Neuronal stem cell (in vitro differentiated cells): ENCODE data around the gene ALDOA.

Source experiments
- DNase-seq: peaks from one replicate; pipeline ENCODE4 v3.0.0-alpha.2; 2013; ENCODE audit warnings: low spot score
- H2AFZ ChIP-seq: one replicate; pipeline ENCODE4 v1.6.1; 2013; ENCODE audit warnings: mild to moderate bottlenecking, low read length, inconsistent platforms
- H2AK5ac ChIP-seq: 2 replicates; pipeline ENCODE4 v1.6.1; 2013; ENCODE audit warnings: low read depth, mild to moderate bottlenecking, inconsistent platforms, low read length, moderate library complexity, mixed read lengths
- H2BK120ac ChIP-seq: 2 replicates; pipeline ENCODE4 v1.6.1; 2013; ENCODE audit warnings: low read depth, mild to moderate bottlenecking, inconsistent platforms, low read length, moderate library complexity, mixed read lengths
- H2BK12ac ChIP-seq: one replicate; pipeline ENCODE4 v1.6.1; 2013; ENCODE audit warnings: low read length, inconsistent platforms
- H2BK15ac ChIP-seq: 2 replicates; pipeline ENCODE4 v1.6.1; 2013; ENCODE audit warnings: mild to moderate bottlenecking, low read length, inconsistent platforms, mixed read lengths
- H2BK5ac ChIP-seq: one replicate; pipeline ENCODE4 v1.6.1; 2013; ENCODE audit warnings: inconsistent platforms, mild to moderate bottlenecking, low read length, moderate library complexity
- H3K14ac ChIP-seq: one replicate; pipeline ENCODE4 v1.6.1; 2013; ENCODE audit warnings: low read length, inconsistent platforms
- H3K18ac ChIP-seq: 2 replicates; pipeline ENCODE4 v1.6.1; 2013; ENCODE audit warnings: low read length, inconsistent platforms
- H3K23ac ChIP-seq: 2 replicates; pipeline ENCODE4 v1.6.1; 2013; ENCODE audit warnings: low read depth, mild to moderate bottlenecking, mixed read lengths, low read length, inconsistent platforms; ENCODE audit not compliant: poor library complexity
- H3K27ac ChIP-seq: replicated peaks from 3 replicates; pipeline ENCODE4 v1.5.1; 2013; ENCODE audit warnings: low read length, inconsistent platforms
- H3K27me3 ChIP-seq, 3 experiments: 2 replicates each; pipeline ENCODE4 v1.6.1; 2013; ENCODE audit warnings: low read length in 3 of 3, mild to moderate bottlenecking in 2 of 3, inconsistent platforms in 1 of 3, low read depth in 1 of 3, mixed read lengths in 1 of 3, moderate library complexity in 1 of 3; ENCODE audit not compliant: control insufficient read depth in 3 of 3, insufficient read depth in 3 of 3
- H3K36me3 ChIP-seq, 2 donors: replicated peaks in 1 of 2; 2 replicates each; pipeline ENCODE4 v1.6.1; 2013; ENCODE audit warnings: low read length in 2 of 2; ENCODE audit not compliant: control insufficient read depth in 2 of 2, insufficient read depth in 2 of 2
- H3K4ac ChIP-seq: 2 replicates; pipeline ENCODE4 v1.6.1; 2013; ENCODE audit warnings: inconsistent platforms, mild to moderate bottlenecking, low read length, moderate library complexity
- H3K4me1 ChIP-seq, 2 donors: 1 replicate in 1 of 2; 2 replicates in 1 of 2; pipeline ENCODE4 v1.6.1; 2013; ENCODE audit warnings: low read length in 2 of 2, low read depth in 1 of 2; ENCODE audit not compliant: control insufficient read depth in 2 of 2, insufficient read depth in 1 of 2
- H3K4me2 ChIP-seq: one replicate; pipeline ENCODE4 v1.6.1; 2013; ENCODE audit warnings: mild to moderate bottlenecking, low read length, inconsistent platforms; ENCODE audit not compliant: insufficient read depth, poor library complexity, severe bottlenecking
- H3K4me3 ChIP-seq, 2 donors: 2 replicates each; pipeline ENCODE4 v1.5.1; 2013; ENCODE audit warnings: low read length in 2 of 2, mild to moderate bottlenecking in 2 of 2, inconsistent platforms in 1 of 2, moderate library complexity in 1 of 2
- H3K79me1 ChIP-seq: one replicate; pipeline ENCODE4 v1.6.1; 2013; ENCODE audit warnings: low read depth, mild to moderate bottlenecking, inconsistent platforms, low read length, moderate library complexity
- H3K9ac ChIP-seq: one replicate; pipeline ENCODE4 v1.6.1; 2013; ENCODE audit warnings: mild to moderate bottlenecking, low read depth, low read length, inconsistent platforms; ENCODE audit not compliant: poor library complexity
- H3K9me3 ChIP-seq, 2 donors: replicated peaks in 1 of 2; 2 replicates each; pipeline versions ENCODE3 to v1.6.1; 2013; ENCODE audit warnings: low read length in 2 of 2, mild to moderate bottlenecking in 2 of 2, inconsistent platforms in 1 of 2, low read depth in 1 of 2, mixed read lengths in 1 of 2, moderate library complexity in 1 of 2; ENCODE audit not compliant: control insufficient read depth in 2 of 2, insufficient read depth in 1 of 2
- H4K8ac ChIP-seq: one replicate; pipeline ENCODE4 v1.6.1; 2013; ENCODE audit warnings: low read depth, mild to moderate bottlenecking, inconsistent platforms, low read length, moderate library complexity
- H4K91ac ChIP-seq: one replicate; pipeline ENCODE4 v1.6.1; 2013; ENCODE audit warnings: low read length, low read depth, mild to moderate bottlenecking, inconsistent platforms; ENCODE audit not compliant: poor library complexity
- WGBS, 2 donors: extraction: QIAGEN DNeasy Blood & Tissue Kit; methylation state at CpG; one replicate each; pipeline ENCODE4 v1.1.7; 2013; ENCODE audit warnings: missing lambda C conversion rate in 2 of 2, mixed read lengths in 1 of 2; ENCODE audit not compliant: insufficient read length in 2 of 2, insufficient replicate concordance in 1 of 2; ENCODE audit errors: extremely low coverage in 2 of 2; 5-methylcytosine and 5-hydroxymethylcytosine counted together

Gene ALDOA

DNA sequence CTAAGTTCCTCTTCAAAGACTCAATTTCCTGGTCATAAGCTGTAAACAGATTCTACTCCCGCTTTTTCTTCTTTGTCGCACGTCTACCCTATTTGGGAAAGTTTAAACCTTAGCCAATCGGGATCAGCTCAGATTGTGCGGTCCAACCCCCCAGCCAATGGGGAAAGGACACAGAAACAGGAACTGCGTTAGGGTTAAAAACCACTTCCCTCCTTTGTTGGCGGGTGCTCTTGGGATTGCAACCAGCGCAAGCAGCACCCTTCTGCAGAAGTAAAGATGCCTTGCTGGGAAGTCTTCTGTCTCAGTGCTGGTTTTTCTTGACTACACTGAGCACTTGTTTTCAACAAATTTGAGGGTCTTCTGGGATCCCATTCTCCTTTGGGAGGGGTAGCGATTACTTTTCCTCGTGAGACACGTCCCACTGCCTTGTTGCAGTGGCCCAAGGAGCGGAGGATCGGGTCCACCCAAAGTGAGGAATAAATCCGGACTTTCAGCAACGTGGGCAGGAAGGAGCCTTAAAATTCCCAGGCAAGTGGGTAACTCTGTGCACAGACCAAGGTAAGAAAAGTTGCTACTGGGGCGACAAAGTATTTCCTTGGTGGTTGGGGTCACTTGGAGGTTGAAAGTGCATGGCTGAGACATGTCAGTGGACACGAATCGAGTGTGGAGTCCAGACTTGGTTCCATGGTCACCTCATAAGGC, 31.5 kb downstream of the ALDOA start:
- Histone ChIP-seq H2BK12ac (no peak overlapping the region), H4K91ac (no peak overlapping the region), H2BK5ac (no peak overlapping the region), H3K9ac (no peak overlapping the region), H2BK120ac (no peak overlapping the region), H3K79me1 (no peaks in the 10 kb centered on the region), H3K18ac (no peak overlapping the region), H2AK5ac (peak overlapping the region; percentile 20), H3K4me3 (peak overlapping the region in 1 of 2 donors; percentile 12), H2BK15ac (no peak overlapping the region), H3K27ac (peak overlapping the region; percentile 90), H3K4me1 (peaks cover 19 to 21% of the 10 kb centered on the region in 2 donors), H3K27me3 (no peaks in the 10 kb centered on the region), H2AFZ (no peak overlapping the region), H3K4me2 (no peak overlapping the region), H4K8ac (no peak overlapping the region), H3K4ac (no peak overlapping the region), H3K14ac (no peak overlapping the region), H3K23ac (no peak overlapping the region), H3K9me3 (peaks cover 11 to 23% of the 10 kb centered on the region in 2 donors), H3K36me3 (no peaks in the 10 kb centered on the region)
- no peak for DNase-seq
- no CpG with 5 or more reads among the region's 18 CpGs for WGBS, 2 donors

DNA sequence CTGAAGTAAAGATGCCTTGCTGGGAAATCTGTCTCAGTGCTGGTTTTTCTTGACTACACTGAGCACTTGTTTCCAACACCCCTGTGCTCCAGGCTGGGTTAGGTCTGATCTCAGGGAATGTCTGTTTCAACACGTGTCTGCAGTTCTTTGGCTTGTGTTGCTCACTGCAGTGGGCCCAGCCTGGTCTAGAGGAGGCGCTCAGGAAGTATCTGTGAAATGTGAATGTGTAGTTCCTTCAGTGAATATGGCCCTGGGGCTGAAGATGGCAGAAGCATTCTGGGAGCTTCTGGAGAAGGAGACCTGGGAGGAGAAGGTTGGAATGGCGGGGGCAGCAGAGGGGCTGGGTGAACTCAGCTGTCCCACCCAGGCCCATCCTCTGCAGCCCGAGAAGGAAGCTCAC, 38.5 kb downstream of the ALDOA start:
- Histone ChIP-seq H3K27me3 (no peaks in the 10 kb centered on the region), H3K23ac (no peak overlapping the region), H3K9ac (no peak overlapping the region), H2AFZ (no peak overlapping the region), H2BK15ac (no peak overlapping the region), H4K91ac (no peak overlapping the region), H3K79me1 (no peaks in the 10 kb centered on the region), H2BK12ac (no peak overlapping the region), H3K36me3 (peaks cover 13 to 16% of the 10 kb centered on the region in 2 donors), H2BK120ac (no peak overlapping the region), H3K4ac (no peak overlapping the region), H3K4me2 (no peak overlapping the region), H3K27ac (no peak overlapping the region), H2AK5ac (no peak overlapping the region), H3K18ac (no peak overlapping the region), H2BK5ac (no peak overlapping the region), H3K14ac (no peak overlapping the region), H3K4me3 (no peak overlapping the region), H4K8ac (no peak overlapping the region), H3K9me3 (no peaks in the 10 kb centered on the region), H3K4me1 (no peaks in the 10 kb centered on the region)
- WGBS, 2 donors = no CpG with 5 or more reads among the region's 4 CpGs
- DNase-seq = no peak

DNA sequence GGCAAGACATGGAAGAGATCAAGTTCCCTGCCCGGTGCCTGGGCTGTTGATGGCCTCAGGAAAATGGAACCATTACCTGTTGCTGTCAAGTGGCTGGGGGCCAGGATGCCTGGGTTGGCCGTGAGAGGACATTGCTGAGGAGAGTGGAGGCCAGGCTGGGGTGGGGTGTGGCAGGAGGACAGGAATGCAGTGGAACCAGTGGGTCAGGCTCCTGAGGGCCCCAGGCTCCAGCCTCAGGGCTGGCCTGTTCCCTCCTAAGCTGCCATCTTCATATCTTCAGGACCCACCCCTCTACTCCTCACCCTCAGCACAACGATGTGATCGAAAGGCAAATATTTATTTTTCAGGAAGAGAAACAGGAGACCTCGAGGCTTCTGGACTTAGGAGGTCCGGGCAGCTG, 38.9 kb downstream of the ALDOA start:
- H3K4ac ChIP-seq = no peak overlapping the region
- H2BK15ac ChIP-seq = no peak overlapping the region
- no peak overlapping the region for H3K4me3 ChIP-seq
- H2AFZ ChIP-seq = no peak overlapping the region
- no peak overlapping the region for H2AK5ac ChIP-seq
- DNase-seq = no peak
- H4K8ac ChIP-seq = no peak overlapping the region
- no peak overlapping the region for H3K23ac ChIP-seq
- H2BK5ac ChIP-seq = no peak overlapping the region
- H2BK120ac ChIP-seq = no peak overlapping the region
- H3K9me3 ChIP-seq = no peaks in the 10 kb centered on the region
- no peak overlapping the region for H3K27ac ChIP-seq
- H3K18ac ChIP-seq = no peak overlapping the region
- no peak overlapping the region for H3K9ac ChIP-seq
- WGBS, 2 donors = no CpG with 5 or more reads among the region's 6 CpGs
- H3K27me3 ChIP-seq = no peaks in the 10 kb centered on the region
- H2BK12ac ChIP-seq = no peak overlapping the region
- no peak overlapping the region for H3K14ac ChIP-seq
- no peak overlapping the region for H4K91ac ChIP-seq
- no peaks in the 10 kb centered on the region for H3K79me1 ChIP-seq
- no peaks in the 10 kb centered on the region for H3K4me1 ChIP-seq
- H3K36me3 ChIP-seq = peaks cover 13 to 16% of the 10 kb centered on the region in 2 donors
- H3K4me2 ChIP-seq = no peak overlapping the region

DNA sequence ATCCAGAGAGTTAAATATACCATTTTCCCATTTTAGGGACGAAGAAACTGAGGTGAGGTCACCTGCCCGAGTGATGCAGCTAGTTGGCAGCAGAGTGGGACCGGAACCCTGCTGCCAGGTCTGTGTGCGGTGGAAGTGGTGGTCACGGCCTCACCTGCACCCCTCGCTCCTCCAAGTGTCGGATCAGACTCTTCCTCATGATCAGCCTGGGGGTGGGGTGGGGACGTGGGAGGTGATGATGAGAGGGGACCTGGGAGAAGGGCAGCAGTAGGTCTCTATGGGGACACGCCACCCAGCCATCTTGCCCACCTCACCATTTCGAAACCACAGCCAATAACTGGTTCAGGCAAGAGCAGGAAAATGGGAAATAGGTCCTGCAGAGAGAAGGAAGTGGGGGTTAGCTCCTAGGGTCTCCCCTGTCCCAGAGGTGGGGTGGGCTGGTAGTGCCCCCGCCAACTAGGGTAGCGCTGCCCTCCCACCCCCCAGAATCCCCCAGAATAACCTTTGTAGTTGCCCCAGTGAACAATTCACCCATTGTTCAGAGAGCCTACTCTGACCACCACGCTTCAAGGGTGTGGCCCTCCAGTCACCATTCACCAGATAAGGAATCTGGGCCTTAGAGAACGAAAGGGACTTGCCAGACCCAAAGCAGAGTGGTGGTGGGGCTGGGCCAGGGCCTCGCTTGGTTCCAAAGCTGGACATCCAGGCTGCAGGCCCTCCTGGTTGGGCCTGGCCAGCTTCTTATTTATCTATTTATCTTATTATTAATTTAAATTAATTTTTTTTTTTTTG, 42.7 kb downstream of the ALDOA start:
- Histone ChIP-seq H3K23ac (peak overlapping the region; percentile 31), H2AK5ac (no peak overlapping the region), H3K79me1 (no peaks in the 10 kb centered on the region), H2AFZ (no peak overlapping the region), H3K18ac (no peak overlapping the region), H3K9ac (no peak overlapping the region), H3K36me3 (peaks cover 20 to 21% of the 10 kb centered on the region in 2 donors), H2BK120ac (no peak overlapping the region), H4K8ac (no peak overlapping the region), H3K27me3 (no peaks in the 10 kb centered on the region), H3K4me1 (no peaks in the 10 kb centered on the region), H3K4ac (no peak overlapping the region), H3K4me3 (no peak overlapping the region), H2BK5ac (no peak overlapping the region), H4K91ac (no peak overlapping the region), H2BK15ac (no peak overlapping the region), H2BK12ac (no peak overlapping the region), H3K4me2 (no peak overlapping the region), H3K9me3 (no peaks in the 10 kb centered on the region), H3K27ac (no peak overlapping the region), H3K14ac (peak overlapping the region; percentile 8)
- no peak for DNase-seq
- no CpG with 5 or more reads among the region's 15 CpGs for WGBS, 2 donors
